Measurements from ENCODE around the gene WDR75.

WDR75 gene

GRCh38 chr2:189504238-189504637 lies 63.0 kb downstream of the WDR75 start:
- no peak for TF ChIP-seq CTCF (IDR thresholded peaks at IDR 0.05; ENCODE audit: control insufficient read depth, extremely low read depth, insufficient read depth)
- no peak overlapping the region for H3K4me3 ChIP-seq (ENCODE audit: low read depth, low read length)
- no peak for DNase-seq (ENCODE audit: low read depth)

GRCh38 chr2:189505492-189505891 lies 64.2 kb downstream of the WDR75 start:
- no peak for TF ChIP-seq CTCF (IDR thresholded peaks at IDR 0.05; ENCODE audit: control insufficient read depth, extremely low read depth, insufficient read depth)
- no peak overlapping the region for H3K4me3 ChIP-seq (ENCODE audit: low read depth, low read length)
- DNase-seq (ENCODE audit: low read depth), result no peak

GRCh38 chr2:189506514-189506976 lies 65.3 kb downstream of the WDR75 start:
- DNase-seq (ENCODE audit: low read depth), result no peak
- TF ChIP-seq CTCF (IDR thresholded peaks at IDR 0.05; ENCODE audit: control insufficient read depth, extremely low read depth, insufficient read depth), result no peak
- H3K4me3 ChIP-seq (ENCODE audit: low read depth, low read length), result no peak overlapping the region

GRCh38 chr2:189511210-189511959 lies 70.1 kb downstream of the WDR75 start:
- no peak for DNase-seq (ENCODE audit: low read depth)
- no peak for TF ChIP-seq CTCF (IDR thresholded peaks at IDR 0.05; ENCODE audit: control insufficient read depth, extremely low read depth, insufficient read depth)
- no peak overlapping the region for H3K4me3 ChIP-seq (ENCODE audit: low read depth, low read length)

- DNase-seq (ENCODE audit: low read depth), result no peak
- H3K4me3 ChIP-seq (ENCODE audit: low read depth, low read length), result no peak overlapping the region
- no peak for TF ChIP-seq CTCF (IDR thresholded peaks at IDR 0.05; ENCODE audit: control insufficient read depth, extremely low read depth, insufficient read depth)
These were observed 70.7 kb downstream of the WDR75 start for GRCh38 chr2:189511960-189512319.

GRCh38 chr2:189512879-189513278 lies 71.6 kb downstream of the WDR75 start:
- no peak for TF ChIP-seq CTCF (IDR thresholded peaks at IDR 0.05; ENCODE audit: control insufficient read depth, extremely low read depth, insufficient read depth)
- H3K4me3 ChIP-seq (ENCODE audit: low read depth, low read length), result no peak overlapping the region
- DNase-seq (ENCODE audit: low read depth), result no peak

GRCh38 chr2:189514104-189514503 lies 72.8 kb downstream of the WDR75 start:
- TF ChIP-seq CTCF (IDR thresholded peaks at IDR 0.05; ENCODE audit: control insufficient read depth, extremely low read depth, insufficient read depth), result no peak
- H3K4me3 ChIP-seq (ENCODE audit: low read depth, low read length), result no peak overlapping the region
- DNase-seq (ENCODE audit: low read depth), result no peak

Data from LNCaP clone FGC (cell line).